ENCODE results near the gene NME2. TPM values are rescaled to one million over a fixed set of nuclear protein-coding genes. Genes with fewer than 3 reads are reported as not detected.
A peak's percentile ranks its signal among the peaks of the same experiment; 100 is the strongest.

Gene NME2
- total and polyA plus RNA-seq, 4 experiments from 2014 or later, result 134 to 331 (median 209) TPM

GRCh38 chr17:51135956-51136355 lies 30.3 kb upstream of the NME2 start:
- H3K9me3 Mint-ChIP-seq, result no peaks in the 10 kb centered on the region

GRCh38 chr17:51142597-51142996 lies 23.6 kb upstream of the NME2 start:
- no peak for DNase-seq
- Mint-ChIP-seq H3K9me3 (no peaks in the 10 kb centered on the region), H3K27ac (no peak overlapping the region), H3K27me3 (peaks cover 0 to 2% of the 10 kb centered on the region in 2 donors), H3K4me3 (no peak overlapping the region), H3K36me3 (no peaks in the 10 kb centered on the region), H3K4me1 (no peaks in the 10 kb centered on the region)
- ChIA-PET POLR2A (ENCODE audit: partially characterized antibody) (no interaction called here), CTCF (ENCODE audit: partially characterized antibody) (interaction anchor here (1.3 kb wide), 1 partner anchor 11 kb away, joined by 6 read pairs; the partner anchor contains the start of gene NME1)
- H3K27ac ChIP-seq (ENCODE audit: low read depth, low read length), result no peak overlapping the region
- H3K4me3 ChIP-seq (ENCODE audit: low read length in 2 of 2), result no peak overlapping the region
- no peaks in the 10 kb centered on the region for H3K4me1 ChIP-seq (ENCODE audit: insufficient read depth, low read length)
- H3K9me3 ChIP-seq (ENCODE audit: control insufficient read depth in 1 of 2, low read length in 2 of 2), result no peaks in the 10 kb centered on the region
- no peaks in the 10 kb centered on the region for H3K36me3 ChIP-seq (ENCODE audit: insufficient read depth, low read length)
- intact Hi-C loops (cut with micrococcal nuclease), result no loop called here
- H3K27me3 ChIP-seq (ENCODE audit: insufficient read depth, low read length), result no peaks in the 10 kb centered on the region

More at GRCh38 chr17:51135956-51136355, 30.3 kb upstream of the NME2 start:
- CTCF ChIA-PET (ENCODE audit: partially characterized antibody), result interaction anchor here (1.5 kb wide), 1 partner anchor 284 kb away, joined by 3 read pairs; no protein-coding TSS in a partner anchor
- no peaks in the 10 kb centered on the region for H3K4me1 Mint-ChIP-seq
- H3K4me3 ChIP-seq (ENCODE audit: low read length in 2 of 2), result no peak overlapping the region
- no peak overlapping the region for H3K27ac ChIP-seq (ENCODE audit: low read depth, low read length)
- H3K27me3 ChIP-seq (ENCODE audit: insufficient read depth, low read length), result no peaks in the 10 kb centered on the region
- H3K4me1 ChIP-seq (ENCODE audit: insufficient read depth, low read length), result no peaks in the 10 kb centered on the region
- DNase-seq, result no peak
- H3K27me3 Mint-ChIP-seq, result peaks cover 0 to 3% of the 10 kb centered on the region in 2 donors
- H3K9me3 ChIP-seq (ENCODE audit: control insufficient read depth in 1 of 2, low read length in 2 of 2), result no peaks in the 10 kb centered on the region
- H3K4me3 Mint-ChIP-seq, result no peak overlapping the region
- H3K36me3 Mint-ChIP-seq, result no peaks in the 10 kb centered on the region
- H3K27ac Mint-ChIP-seq, result peak overlapping the region in 1 of 7 donors; percentile 65
- POLR2A ChIA-PET (ENCODE audit: partially characterized antibody), result no interaction called here
- intact Hi-C loops (cut with micrococcal nuclease), result no loop called here
- H3K36me3 ChIP-seq (ENCODE audit: insufficient read depth, low read length), result no peaks in the 10 kb centered on the region

GRCh38 chr17:51144266-51145022 lies 21.8 kb upstream of the NME2 start:
- H3K9me3 Mint-ChIP-seq, result no peaks in the 10 kb centered on the region
- no peak overlapping the region for H3K27ac Mint-ChIP-seq
- Histone ChIP-seq H3K36me3 (ENCODE audit: insufficient read depth, low read length) (no peaks in the 10 kb centered on the region), H3K27ac (ENCODE audit: low read depth, low read length) (no peak overlapping the region), H3K9me3 (ENCODE audit: control insufficient read depth in 1 of 2, low read length in 2 of 2) (no peaks in the 10 kb centered on the region), H3K27me3 (ENCODE audit: insufficient read depth, low read length) (no peaks in the 10 kb centered on the region), H3K4me3 (ENCODE audit: low read length in 2 of 2) (no peak overlapping the region), H3K4me1 (ENCODE audit: insufficient read depth, low read length) (no peaks in the 10 kb centered on the region)
- ChIA-PET CTCF (ENCODE audit: partially characterized antibody) (no interaction called here), POLR2A (ENCODE audit: partially characterized antibody) (no interaction called here)
- no peaks in the 10 kb centered on the region for H3K4me1 Mint-ChIP-seq
- H3K4me3 Mint-ChIP-seq, result no peak overlapping the region
- no peaks in the 10 kb centered on the region for H3K27me3 Mint-ChIP-seq
- DNase-seq, result no peak
- intact Hi-C loops (cut with micrococcal nuclease), result no loop called here
- H3K36me3 Mint-ChIP-seq, result no peaks in the 10 kb centered on the region

- ChIA-PET POLR2A (ENCODE audit: partially characterized antibody) (interaction anchor here (1.4 kb wide), 1 partner anchor 27 kb away, joined by 3 read pairs; the partner anchor contains the start of gene SPAG9), CTCF (ENCODE audit: partially characterized antibody) (interaction anchor here (9.2 kb wide), 1 partner anchor 145 kb away, joined by 161 read pairs; no protein-coding TSS in a partner anchor)
- peaks cover 0 to 2% (median 0%) of the 10 kb centered on the region in 4 donors for H3K4me1 Mint-ChIP-seq
- H3K4me3 ChIP-seq (ENCODE audit: low read length in 2 of 2), result no peak overlapping the region
- peak overlapping the region in 1 of 7 donors; percentile 23 for H3K27ac Mint-ChIP-seq
- no peak for DNase-seq
- H3K9me3 ChIP-seq (ENCODE audit: control insufficient read depth in 1 of 2, low read length in 2 of 2), result no peaks in the 10 kb centered on the region
- H3K36me3 ChIP-seq (ENCODE audit: insufficient read depth, low read length), result no peaks in the 10 kb centered on the region
- H3K9me3 Mint-ChIP-seq, result no peaks in the 10 kb centered on the region
- H3K4me1 ChIP-seq (ENCODE audit: insufficient read depth, low read length), result peaks cover 3% of the 10 kb centered on the region
- intact Hi-C loops (cut with micrococcal nuclease), result no loop called here
- H3K36me3 Mint-ChIP-seq, result no peaks in the 10 kb centered on the region
- peaks cover 0 to 1% of the 10 kb centered on the region in 2 donors for H3K27me3 Mint-ChIP-seq
- H3K27ac ChIP-seq (ENCODE audit: low read depth, low read length), result no peak overlapping the region
- H3K4me3 Mint-ChIP-seq, result no peak overlapping the region
- H3K27me3 ChIP-seq (ENCODE audit: insufficient read depth, low read length), result no peaks in the 10 kb centered on the region
Measured at GRCh38 chr17:51147650-51148049, 18.6 kb upstream of the NME2 start.

- no peaks in the 10 kb centered on the region for H3K9me3 Mint-ChIP-seq
- intact Hi-C loops (cut with micrococcal nuclease), result no loop called here
- no peaks in the 10 kb centered on the region for H3K27me3 ChIP-seq (ENCODE audit: insufficient read depth, low read length)
Measured at GRCh38 chr17:51149163-51149562, 17.0 kb upstream of the NME2 start.

GRCh38 chr17:51150932-51151331 lies 15.3 kb upstream of the NME2 start:
- Histone ChIP-seq H3K36me3 (ENCODE audit: insufficient read depth, low read length) (no peaks in the 10 kb centered on the region), H3K9me3 (ENCODE audit: control insufficient read depth in 1 of 2, low read length in 2 of 2) (no peaks in the 10 kb centered on the region), H3K27ac (ENCODE audit: low read depth, low read length) (no peak overlapping the region), H3K4me1 (ENCODE audit: insufficient read depth, low read length) (peaks cover 21% of the 10 kb centered on the region), H3K4me3 (ENCODE audit: low read length in 2 of 2) (no peak overlapping the region), H3K27me3 (ENCODE audit: insufficient read depth, low read length) (no peaks in the 10 kb centered on the region)
- CTCF ChIA-PET (ENCODE audit: partially characterized antibody), result interaction anchor here (9.2 kb wide), 1 partner anchor 149 kb away, joined by 161 read pairs; no protein-coding TSS in a partner anchor
- no peaks in the 10 kb centered on the region for H3K36me3 Mint-ChIP-seq
- H3K27ac Mint-ChIP-seq, result peak overlapping the region in 1 of 7 donors; percentile 42
- DNase-seq, result no peak
- peaks cover 0 to 4% (median 1%) of the 10 kb centered on the region in 4 donors for H3K4me1 Mint-ChIP-seq
- no peak overlapping the region for H3K4me3 Mint-ChIP-seq
- H3K9me3 Mint-ChIP-seq, result no peaks in the 10 kb centered on the region
- intact Hi-C loops (cut with micrococcal nuclease), result loop anchor here (5.0 kb wide), 1 partner anchor 284 kb away; the partner anchor contains the start of gene TOB1
- peaks cover 0 to 1% of the 10 kb centered on the region in 2 donors for H3K27me3 Mint-ChIP-seq
- POLR2A ChIA-PET (ENCODE audit: partially characterized antibody), result no interaction called here

More at GRCh38 chr17:51149163-51149562, 17.0 kb upstream of the NME2 start:
- Mint-ChIP-seq H3K4me3 (no peak overlapping the region), H3K27ac (no peak overlapping the region), H3K4me1 (peaks cover 0 to 2% (median 0%) of the 10 kb centered on the region in 4 donors), H3K36me3 (no peaks in the 10 kb centered on the region), H3K27me3 (peaks cover 0 to 1% of the 10 kb centered on the region in 2 donors)
- DNase-seq, result no peak
- no peak overlapping the region for H3K4me3 ChIP-seq (ENCODE audit: low read length in 2 of 2)
- ChIA-PET POLR2A (ENCODE audit: partially characterized antibody) (no interaction called here), CTCF (ENCODE audit: partially characterized antibody) (interaction anchor here (9.2 kb wide), 1 partner anchor 147 kb away, joined by 161 read pairs; no protein-coding TSS in a partner anchor)
- no peak overlapping the region for H3K27ac ChIP-seq (ENCODE audit: low read depth, low read length)
- H3K36me3 ChIP-seq (ENCODE audit: insufficient read depth, low read length), result no peaks in the 10 kb centered on the region
- peaks cover 10% of the 10 kb centered on the region for H3K4me1 ChIP-seq (ENCODE audit: insufficient read depth, low read length)
- no peaks in the 10 kb centered on the region for H3K9me3 ChIP-seq (ENCODE audit: control insufficient read depth in 1 of 2, low read length in 2 of 2)

GRCh38 chr17:51152766-51153209 lies 13.4 kb upstream of the NME2 start:
- intact Hi-C loops (cut with micrococcal nuclease), result loop anchor here (1.0 to 5.0 kb wide), 8 partner anchors 14 to 444 kb away; partner anchors contain the start of genes MBTD1, NME2, TOB1 and UTP18
- Mint-ChIP-seq H3K27me3 (peaks cover 0 to 1% of the 10 kb centered on the region in 2 donors), H3K9me3 (no peaks in the 10 kb centered on the region), H3K27ac (no peak overlapping the region), H3K4me1 (peaks cover 0 to 7% (median 2%) of the 10 kb centered on the region in 4 donors), H3K4me3 (no peak overlapping the region), H3K36me3 (peaks cover 4 to 8% of the 10 kb centered on the region in 2 donors)
- Histone ChIP-seq H3K27me3 (ENCODE audit: insufficient read depth, low read length) (no peaks in the 10 kb centered on the region), H3K4me1 (ENCODE audit: insufficient read depth, low read length) (peaks cover 21% of the 10 kb centered on the region), H3K4me3 (ENCODE audit: low read length in 2 of 2) (peak overlapping the region; percentile 15 to 85), H3K27ac (ENCODE audit: low read depth, low read length) (peak overlapping the region; percentile 61), H3K36me3 (ENCODE audit: insufficient read depth, low read length) (peaks cover 4% of the 10 kb centered on the region), H3K9me3 (ENCODE audit: control insufficient read depth in 1 of 2, low read length in 2 of 2) (no peaks in the 10 kb centered on the region)
- POLR2A ChIA-PET (ENCODE audit: partially characterized antibody), result interaction anchor here (0.6 to 4.7 kb wide), 24 partner anchors 10 to 373 kb away, joined by 3 to 56 read pairs (median 6); partner anchors contain the start of genes MBTD1, NME2, SPAG9 and TOB1
- DNase-seq, result no peak
- CTCF ChIA-PET (ENCODE audit: partially characterized antibody), result interaction anchor here (0.7 to 9.2 kb wide), 31 partner anchors 9 to 755 kb away, joined by 3 to 161 read pairs (median 4); partner anchors contain the start of genes SPAG9 and UTP18
